Vagina (tissue), 2 donors: ENCODE data around the gene KRTAP25-1. TPM values are rescaled to one million over a fixed set of nuclear protein-coding genes. Genes with fewer than 3 reads are reported as not detected.

ENCODE experiments used
- DNase-seq, 2 donors: peaks; one replicate each; pipeline ENCODE4 v3.0.0-alpha.2; 2017; ENCODE audit errors: extremely low spot score in 2 of 2
- H3K27ac ChIP-seq: fragments of 200-600 bp; sonication (generic); one replicate; pipeline ENCODE4 v1.5.1; 2019
- H3K27me3 ChIP-seq: fragments of 200-600 bp; sonication (generic); one replicate; pipeline ENCODE4 v1.5.1; 2019
- H3K36me3 ChIP-seq, 2 donors: fragments of 200-600 bp; sonication (generic); one replicate each; pipeline ENCODE4 v1.5.1; 2017 to 2019
- H3K4me1 ChIP-seq: fragments of 200-600 bp; sonication (generic); one replicate; pipeline ENCODE4 v1.5.1; 2019
- H3K4me3 ChIP-seq, 2 donors: fragments of 200-600 bp; sonication (generic); 1 replicate in 1 of 2; 2 replicates in 1 of 2; pipeline ENCODE4 v1.5.1; 2016 to 2019
- H3K9me3 ChIP-seq: fragments of 200-600 bp; sonication (generic); one replicate; pipeline ENCODE4 v1.5.1; 2019
- CTCF ChIP-seq, 3 experiments: fragments of 450-650 bp in 2 of 3; fragments of 200-600 bp in 1 of 3; sonication (generic) in 1 of 3; IDR thresholded peaks; one replicate each; pipeline ENCODE4 v1.5.1; 2017 to 2019; ENCODE audit warnings: antibody characterized with exemption in 3 of 3, mild to moderate bottlenecking in 2 of 3, moderate library complexity in 2 of 3
- POLR2A ChIP-seq, 2 donors: fragments of 450-650 bp; IDR thresholded peaks; one replicate each; pipeline ENCODE4 v1.6.1; 2017; ENCODE audit warnings: antibody characterized with exemption in 2 of 2, mild to moderate bottlenecking in 2 of 2, moderate library complexity in 2 of 2
- POLR2AphosphoS5 ChIP-seq, 2 donors: sonication (generic); formaldehyde crosslinking; IDR thresholded peaks; one replicate each; pipeline ENCODE4 v1.9.0; 2017; ENCODE audit warnings: antibody characterized with exemption in 2 of 2, mild to moderate bottlenecking in 2 of 2, low read depth in 1 of 2; ENCODE audit not compliant: insufficient read depth in 1 of 2
- intact Hi-C: fragments of 100-400 bp; cut with DNase I; formaldehyde crosslinking; loops from one replicate; pipeline ENCODE4 v1.15.1; 2023
- total RNA-seq: library from RNA; depleted of rRNA; stranded (reverse); fragments of >200 nt; gene quantifications from one replicate; pipeline ENCODE4 v1.2.3, GENCODE V29; 2016

Gene KRTAP25-1
- total RNA-seq, 1 donor from 2014 or later, result not detected

- Histone ChIP-seq H3K36me3 (no peaks in the 10 kb centered on the region), H3K27ac (no peak overlapping the region), H3K9me3 (no peaks in the 10 kb centered on the region), H3K4me3 (no peak overlapping the region), H3K27me3 (no peaks in the 10 kb centered on the region), H3K4me1 (no peaks in the 10 kb centered on the region)
- DNase-seq, result no peak
- intact Hi-C loops, result no loop called here
- no peak for TF ChIP-seq CTCF (IDR thresholded peaks at IDR 0.05)
- TF ChIP-seq POLR2AphosphoS5 (IDR thresholded peaks at IDR 0.05; ENCODE audit: insufficient read depth in 1 of 2, low read depth in 1 of 2), result no peak
- no peak for TF ChIP-seq POLR2A (IDR thresholded peaks at IDR 0.05)
These were observed 26.4 kb upstream of the KRTAP25-1 start for GRCh38 chr21:30315701-30316100.

GRCh38 chr21:30306884-30307283 lies 17.6 kb upstream of the KRTAP25-1 start:
- no peaks in the 10 kb centered on the region for H3K27me3 ChIP-seq
- no peak for DNase-seq
- intact Hi-C loops, result no loop called here
- TF ChIP-seq CTCF (IDR thresholded peaks at IDR 0.05), result no peak
- no peak for TF ChIP-seq POLR2AphosphoS5 (IDR thresholded peaks at IDR 0.05; ENCODE audit: insufficient read depth in 1 of 2, low read depth in 1 of 2)
- no peak for TF ChIP-seq POLR2A (IDR thresholded peaks at IDR 0.05)
- no peak overlapping the region for H3K4me3 ChIP-seq
- H3K27ac ChIP-seq, result no peak overlapping the region
- no peaks in the 10 kb centered on the region for H3K36me3 ChIP-seq
- H3K4me1 ChIP-seq, result no peaks in the 10 kb centered on the region
- no peaks in the 10 kb centered on the region for H3K9me3 ChIP-seq

GRCh38 chr21:30305136-30305535 lies 15.8 kb upstream of the KRTAP25-1 start:
- no peak overlapping the region for H3K27ac ChIP-seq
- intact Hi-C loops, result no loop called here
- no peak overlapping the region for H3K4me3 ChIP-seq
- no peaks in the 10 kb centered on the region for H3K36me3 ChIP-seq
- no peaks in the 10 kb centered on the region for H3K4me1 ChIP-seq
- no peaks in the 10 kb centered on the region for H3K9me3 ChIP-seq
- TF ChIP-seq POLR2AphosphoS5 (IDR thresholded peaks at IDR 0.05; ENCODE audit: insufficient read depth in 1 of 2, low read depth in 1 of 2) (no peak), CTCF (IDR thresholded peaks at IDR 0.05) (no peak), POLR2A (IDR thresholded peaks at IDR 0.05) (no peak)
- no peak for DNase-seq
- no peaks in the 10 kb centered on the region for H3K27me3 ChIP-seq

- no peak for DNase-seq
- H3K27me3 ChIP-seq, result no peaks in the 10 kb centered on the region
- H3K27ac ChIP-seq, result no peak within 1 kb of the TSS
- H3K9me3 ChIP-seq, result no peaks in the 10 kb centered on the region
- H3K4me1 ChIP-seq, result no peaks in the 10 kb centered on the region
- H3K36me3 ChIP-seq, result no peaks in the 10 kb centered on the region
- intact Hi-C loops, result no loop called here
- TF ChIP-seq POLR2A (IDR thresholded peaks at IDR 0.05) (no peak), CTCF (IDR thresholded peaks at IDR 0.05) (no peak), POLR2AphosphoS5 (IDR thresholded peaks at IDR 0.05; ENCODE audit: insufficient read depth in 1 of 2, low read depth in 1 of 2) (no peak)
- no peak within 1 kb of the TSS for H3K4me3 ChIP-seq
These were observed 6.5 kb downstream of the KRTAP25-1 start, which contains the start of gene KRTAP24-1 for GRCh38 chr21:30282850-30283249. TSS of gene KRTAP24-1 (minus strand) at chr21:30282950. CDS start at chr21:30282932, 18 bp downstream.

- H3K27me3 ChIP-seq, result no peaks in the 10 kb centered on the region
- no peak for TF ChIP-seq POLR2AphosphoS5 (IDR thresholded peaks at IDR 0.05; ENCODE audit: insufficient read depth in 1 of 2, low read depth in 1 of 2)
- no peak for TF ChIP-seq POLR2A (IDR thresholded peaks at IDR 0.05)
- no peak for TF ChIP-seq CTCF (IDR thresholded peaks at IDR 0.05)
- H3K27ac ChIP-seq, result no peak overlapping the region
- DNase-seq, result no peak
- H3K4me3 ChIP-seq, result no peak overlapping the region
- intact Hi-C loops, result no loop called here
- peaks cover 17% of the 10 kb centered on the region for H3K4me1 ChIP-seq
- no peaks in the 10 kb centered on the region for H3K9me3 ChIP-seq
- H3K36me3 ChIP-seq, result no peaks in the 10 kb centered on the region
These were observed 17.7 kb downstream of the KRTAP25-1 start for GRCh38 chr21:30271611-30272010.
